ENCODE measurements around the gene NEK11. TPM values are rescaled to one million over a fixed set of nuclear protein-coding genes. Genes with fewer than 3 reads are reported as not detected.

NEK11 gene
- polyA plus RNA-seq, 1 donor from 2014 or later = 6.1 TPM

DNA sequence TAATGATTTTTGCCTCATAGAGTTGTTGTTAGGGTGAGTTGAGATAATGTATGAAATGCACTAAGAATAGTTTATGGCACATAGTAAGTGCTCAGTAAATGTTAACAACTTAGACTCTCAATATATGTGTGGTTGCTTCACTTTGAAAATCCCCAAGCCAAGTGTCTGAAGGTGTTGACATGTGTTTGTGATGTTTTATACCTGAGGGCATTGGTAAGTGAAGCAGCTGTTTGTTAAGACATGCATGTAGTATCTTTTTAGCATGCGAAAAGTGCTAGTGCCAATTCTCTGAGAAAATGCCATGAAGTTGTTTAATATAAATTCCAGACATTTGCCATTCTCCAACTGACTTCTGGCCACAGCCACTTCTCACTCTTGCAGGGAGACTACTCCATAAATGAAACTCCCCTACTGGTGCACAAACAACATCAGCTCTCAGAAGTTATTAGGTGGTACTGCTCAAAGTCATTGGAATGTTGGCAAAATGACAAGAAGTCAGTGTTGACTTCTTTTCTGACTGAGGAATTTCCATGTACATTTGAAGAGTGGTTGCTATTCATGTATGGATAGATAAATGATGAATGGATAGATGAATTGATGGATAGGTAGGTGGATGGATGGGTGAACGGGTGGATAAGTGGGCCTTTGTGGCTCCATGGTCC is 251.3 kb downstream of the NEK11 start:
- Histone ChIP-seq H4K20me1 (ENCODE audit: insufficient read depth) (no peaks in the 10 kb centered on the region), H3K36me3 (ENCODE audit: insufficient read depth, low read length) (no peaks in the 10 kb centered on the region), H2AFZ (ENCODE audit: low read depth, low read length) (no peak overlapping the region), H3K79me2 (replicated peaks; ENCODE audit: insufficient read depth, low read length) (no peaks in the 10 kb centered on the region), H3K27ac (ENCODE audit: low read length) (no peak overlapping the region), H3F3A (ENCODE audit: insufficient read depth, low read length, poor library complexity, severe bottlenecking) (no peaks in the 10 kb centered on the region), H3K4me3 (ENCODE audit: low read length) (no peak overlapping the region), H3K9me3 (ENCODE audit: low read length) (no peaks in the 10 kb centered on the region), H3K4me2 (ENCODE audit: low read length) (no peak overlapping the region), H3K9ac (ENCODE audit: low read length) (no peak overlapping the region), H3K9me2 (ENCODE audit: insufficient read depth, low read length) (no peaks in the 10 kb centered on the region), H3K27me3 (ENCODE audit: insufficient read depth, low read depth, low read length) (no peaks in the 10 kb centered on the region)
- no peak for TF ChIP-seq SMC3 (conservative IDR thresholded peaks at IDR 0.05; ENCODE audit: poor library complexity)
- TF ChIP-seq RAD21 (conservative IDR thresholded peaks at IDR 0.05) = no peak
- TF ChIP-seq TAF1 (IDR thresholded peaks at IDR 0.05; ENCODE audit: low read depth) = no peak
- no peak for TF ChIP-seq EZH2 (IDR thresholded peaks at IDR 0.05; ENCODE audit: borderline replicate concordance, insufficient read depth, low read length, poor library complexity, severe bottlenecking)
- TF ChIP-seq, protein P1, sequence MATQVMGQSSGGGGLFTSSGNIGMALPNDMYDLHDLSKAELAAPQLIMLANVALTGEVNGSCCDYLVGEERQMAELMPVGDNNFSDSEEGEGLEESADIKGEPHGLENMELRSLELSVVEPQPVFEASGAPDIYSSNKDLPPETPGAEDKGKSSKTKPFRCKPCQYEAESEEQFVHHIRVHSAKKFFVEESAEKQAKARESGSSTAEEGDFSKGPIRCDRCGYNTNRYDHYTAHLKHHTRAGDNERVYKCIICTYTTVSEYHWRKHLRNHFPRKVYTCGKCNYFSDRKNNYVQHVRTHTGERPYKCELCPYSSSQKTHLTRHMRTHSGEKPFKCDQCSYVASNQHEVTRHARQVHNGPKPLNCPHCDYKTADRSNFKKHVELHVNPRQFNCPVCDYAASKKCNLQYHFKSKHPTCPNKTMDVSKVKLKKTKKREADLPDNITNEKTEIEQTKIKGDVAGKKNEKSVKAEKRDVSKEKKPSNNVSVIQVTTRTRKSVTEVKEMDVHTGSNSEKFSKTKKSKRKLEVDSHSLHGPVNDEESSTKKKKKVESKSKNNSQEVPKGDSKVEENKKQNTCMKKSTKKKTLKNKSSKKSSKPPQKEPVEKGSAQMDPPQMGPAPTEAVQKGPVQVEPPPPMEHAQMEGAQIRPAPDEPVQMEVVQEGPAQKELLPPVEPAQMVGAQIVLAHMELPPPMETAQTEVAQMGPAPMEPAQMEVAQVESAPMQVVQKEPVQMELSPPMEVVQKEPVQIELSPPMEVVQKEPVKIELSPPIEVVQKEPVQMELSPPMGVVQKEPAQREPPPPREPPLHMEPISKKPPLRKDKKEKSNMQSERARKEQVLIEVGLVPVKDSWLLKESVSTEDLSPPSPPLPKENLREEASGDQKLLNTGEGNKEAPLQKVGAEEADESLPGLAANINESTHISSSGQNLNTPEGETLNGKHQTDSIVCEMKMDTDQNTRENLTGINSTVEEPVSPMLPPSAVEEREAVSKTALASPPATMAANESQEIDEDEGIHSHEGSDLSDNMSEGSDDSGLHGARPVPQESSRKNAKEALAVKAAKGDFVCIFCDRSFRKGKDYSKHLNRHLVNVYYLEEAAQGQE (IDR thresholded peaks at IDR 0.05; ENCODE audit: borderline replicate concordance) = no peak
- TF ChIP-seq MXI1 (conservative IDR thresholded peaks at IDR 0.05; ENCODE audit: poor library complexity, severe bottlenecking) = no peak
- TF ChIP-seq, protein P2, sequence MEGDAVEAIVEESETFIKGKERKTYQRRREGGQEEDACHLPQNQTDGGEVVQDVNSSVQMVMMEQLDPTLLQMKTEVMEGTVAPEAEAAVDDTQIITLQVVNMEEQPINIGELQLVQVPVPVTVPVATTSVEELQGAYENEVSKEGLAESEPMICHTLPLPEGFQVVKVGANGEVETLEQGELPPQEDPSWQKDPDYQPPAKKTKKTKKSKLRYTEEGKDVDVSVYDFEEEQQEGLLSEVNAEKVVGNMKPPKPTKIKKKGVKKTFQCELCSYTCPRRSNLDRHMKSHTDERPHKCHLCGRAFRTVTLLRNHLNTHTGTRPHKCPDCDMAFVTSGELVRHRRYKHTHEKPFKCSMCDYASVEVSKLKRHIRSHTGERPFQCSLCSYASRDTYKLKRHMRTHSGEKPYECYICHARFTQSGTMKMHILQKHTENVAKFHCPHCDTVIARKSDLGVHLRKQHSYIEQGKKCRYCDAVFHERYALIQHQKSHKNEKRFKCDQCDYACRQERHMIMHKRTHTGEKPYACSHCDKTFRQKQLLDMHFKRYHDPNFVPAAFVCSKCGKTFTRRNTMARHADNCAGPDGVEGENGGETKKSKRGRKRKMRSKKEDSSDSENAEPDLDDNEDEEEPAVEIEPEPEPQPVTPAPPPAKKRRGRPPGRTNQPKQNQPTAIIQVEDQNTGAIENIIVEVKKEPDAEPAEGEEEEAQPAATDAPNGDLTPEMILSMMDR (IDR thresholded peaks at IDR 0.05; ENCODE audit: poor library complexity, severe bottlenecking) = no peak
- TF ChIP-seq POLR2AphosphoS5 (IDR thresholded peaks at IDR 0.05) = no peak
- no peak for TF ChIP-seq EP300 (conservative IDR thresholded peaks at IDR 0.05; ENCODE audit: poor library complexity, severe bottlenecking)

GRCh38 chr3:131279577-131279976 is 252.9 kb downstream of the NEK11 start:
- Histone ChIP-seq H3K9ac (ENCODE audit: low read length) (no peak overlapping the region), H3K79me2 (replicated peaks; ENCODE audit: insufficient read depth, low read length) (no peaks in the 10 kb centered on the region), H4K20me1 (ENCODE audit: insufficient read depth) (no peaks in the 10 kb centered on the region), H3K9me3 (ENCODE audit: low read length) (no peaks in the 10 kb centered on the region), H3K4me2 (ENCODE audit: low read length) (no peak overlapping the region), H3K36me3 (ENCODE audit: insufficient read depth, low read length) (no peaks in the 10 kb centered on the region), H3K27ac (ENCODE audit: low read length) (no peak overlapping the region), H3K27me3 (ENCODE audit: insufficient read depth, low read depth, low read length) (no peaks in the 10 kb centered on the region), H3K9me2 (ENCODE audit: insufficient read depth, low read length) (no peaks in the 10 kb centered on the region), H2AFZ (ENCODE audit: low read depth, low read length) (no peak overlapping the region), H3F3A (ENCODE audit: insufficient read depth, low read length, poor library complexity, severe bottlenecking) (no peaks in the 10 kb centered on the region), H3K4me3 (ENCODE audit: low read length) (no peak overlapping the region)
- TF ChIP-seq EP300 (conservative IDR thresholded peaks at IDR 0.05; ENCODE audit: poor library complexity, severe bottlenecking) (no peak), MXI1 (conservative IDR thresholded peaks at IDR 0.05; ENCODE audit: poor library complexity, severe bottlenecking) (no peak), RAD21 (conservative IDR thresholded peaks at IDR 0.05) (no peak)
- TF ChIP-seq, protein P2 (IDR thresholded peaks at IDR 0.05; ENCODE audit: poor library complexity, severe bottlenecking) = no peak
